Neural progenitor cell (in vitro differentiated cells): ENCODE data around the gene HSD17B10. TPM values are rescaled to one million over a fixed set of nuclear protein-coding genes. Genes with fewer than 3 reads are reported as not detected.
A peak's percentile ranks its signal among the peaks of the same experiment; 100 is the strongest.

Experiments
- DNase-seq: peaks from one replicate; pipeline ENCODE4 v3.0.0-alpha.2; 2016; ENCODE audit warnings: low spot score
- H2AFZ ChIP-seq: fragments of 200-600 bp; sonication (generic); replicated peaks from 2 replicates; pipeline ENCODE4 v1.6.1; 2016; ENCODE audit warnings: antibody characterized with exemption
- H3F3A ChIP-seq: fragments of 200-600 bp; sonication (generic); 2 replicates; pipeline ENCODE4 v1.6.1; 2016; ENCODE audit warnings: antibody characterized with exemption, low read depth
- H3K27ac ChIP-seq: fragments of 200-600 bp; sonication (generic); 2 replicates; pipeline ENCODE4 v1.5.1; 2016; ENCODE audit warnings: mild to moderate bottlenecking
- H3K27me3 ChIP-seq: fragments of 200-600 bp; sonication (generic); 2 replicates; pipeline ENCODE4 v1.6.1; 2016; ENCODE audit warnings: mild to moderate bottlenecking, moderate library complexity
- H3K36me3 ChIP-seq: fragments of 200-600 bp; sonication (generic); 2 replicates; pipeline ENCODE4 v1.5.1; 2016
- H3K4me1 ChIP-seq: fragments of 200-600 bp; sonication (generic); 2 replicates; pipeline ENCODE4 v1.6.1; 2016; ENCODE audit warnings: mixed run types
- H3K4me2 ChIP-seq: fragments of 200-600 bp; sonication (generic); 2 replicates; pipeline ENCODE4 v1.6.1; 2016
- H3K4me3 ChIP-seq: fragments of 200-600 bp; sonication (generic); 2 replicates; pipeline ENCODE4 v1.5.1; 2016
- H3K79me2 ChIP-seq: fragments of 200-600 bp; sonication (generic); 2 replicates; pipeline ENCODE4 v1.6.1; 2016; ENCODE audit warnings: low read depth
- H3K9ac ChIP-seq: fragments of 200-600 bp; sonication (generic); 2 replicates; pipeline ENCODE4 v1.6.1; 2016
- H3K9me3 ChIP-seq: fragments of 200-600 bp; sonication (generic); 2 replicates; pipeline ENCODE4 v1.5.1; 2016; ENCODE audit warnings: low read depth
- H4K20me1 ChIP-seq: fragments of 200-600 bp; sonication (generic); 2 replicates; pipeline ENCODE4 v1.6.1; 2016; ENCODE audit warnings: low read depth
- H3K27ac Mint-ChIP-seq: 3 replicates; pipeline ENCODE4 v1.8.0; 2021; ENCODE audit warnings: mixed read lengths
- H3K27me3 Mint-ChIP-seq: 2 replicates; pipeline ENCODE4 v1.8.0; 2022; ENCODE audit warnings: low read depth, mild to moderate bottlenecking, inconsistent platforms, moderate library complexity, mixed read lengths; ENCODE audit not compliant: insufficient read depth
- H3K36me3 Mint-ChIP-seq: 3 replicates; pipeline ENCODE4 v1.8.0; 2021; ENCODE audit warnings: mixed read lengths
- H3K4me1 Mint-ChIP-seq: 3 replicates; pipeline ENCODE4 v1.8.0; 2021; ENCODE audit warnings: mixed read lengths
- H3K4me3 Mint-ChIP-seq: 3 replicates; pipeline ENCODE4 v1.8.0; 2021; ENCODE audit warnings: mild to moderate bottlenecking, moderate library complexity, mixed read lengths
- H3K9me3 Mint-ChIP-seq: 3 replicates; pipeline ENCODE4 v1.8.0; 2020; ENCODE audit warnings: mixed read lengths
- EZH2 ChIP-seq: fragments of 200-600 bp; sonication (generic); IDR thresholded peaks from 2 replicates; pipeline ENCODE4 v1.6.1; 2017; ENCODE audit warnings: antibody characterized with exemption, mild to moderate bottlenecking, moderate library complexity
- EZH2phosphoT487 ChIP-seq: fragments of 200-600 bp; sonication (generic); IDR thresholded peaks from 2 replicates; pipeline ENCODE4 v1.6.1; 2017; ENCODE audit warnings: antibody characterized with exemption
- total RNA-seq: library from RNA; depleted of rRNA; stranded (reverse); fragments of >200 nt; gene quantifications from 2 replicates; pipeline ENCODE4 v1.2.3, GENCODE V29; 2015; ENCODE audit warnings: low replicate concordance
- TF ChIP-seq, protein P1 (sequence below): fragments of 200-600 bp; sonication (generic); IDR thresholded peaks from 2 replicates; pipeline ENCODE4 v1.5.1; 2017; ENCODE audit warnings: antibody characterized with exemption, mild to moderate bottlenecking

The HSD17B10 gene
- total RNA-seq, 1 donor from 2014 or later: 66.3 TPM

DNA sequence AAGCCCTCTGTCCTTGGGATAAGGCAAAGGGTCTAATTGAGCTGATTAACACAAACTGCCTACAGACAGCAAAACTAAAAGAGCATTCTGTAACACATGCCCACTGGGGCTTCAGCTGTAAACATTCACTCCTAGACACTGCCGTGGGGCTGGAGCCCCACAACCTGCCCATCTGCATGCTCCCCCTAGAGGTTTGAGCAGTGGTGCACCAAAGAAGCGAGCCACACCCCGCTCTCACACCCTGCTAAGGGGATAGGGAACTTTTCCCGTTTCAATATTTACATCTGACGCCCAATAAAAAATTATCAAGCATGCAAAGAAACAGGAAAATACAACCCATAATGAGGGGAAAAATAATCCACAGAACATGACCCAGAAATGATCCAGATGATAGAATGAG, 46.9 kb upstream of the HSD17B10 start:
- Mint-ChIP-seq H3K27ac (no peak overlapping the region), H3K4me3 (no peak overlapping the region), H3K36me3 (no peaks in the 10 kb centered on the region), H3K27me3 (peaks cover 3% of the 10 kb centered on the region), H3K9me3 (peaks cover 18% of the 10 kb centered on the region), H3K4me1 (peaks cover 2% of the 10 kb centered on the region)
- Histone ChIP-seq H3K9ac (no peak overlapping the region), H3K27me3 (no peaks in the 10 kb centered on the region), H2AFZ (no peak overlapping the region), H3K4me2 (no peak overlapping the region), H4K20me1 (no peaks in the 10 kb centered on the region), H3F3A (no peaks in the 10 kb centered on the region), H3K27ac (no peak overlapping the region), H3K36me3 (no peaks in the 10 kb centered on the region), H3K4me1 (no peaks in the 10 kb centered on the region), H3K4me3 (no peak overlapping the region), H3K9me3 (no peaks in the 10 kb centered on the region), H3K79me2 (no peaks in the 10 kb centered on the region)
- TF ChIP-seq, protein P1, sequence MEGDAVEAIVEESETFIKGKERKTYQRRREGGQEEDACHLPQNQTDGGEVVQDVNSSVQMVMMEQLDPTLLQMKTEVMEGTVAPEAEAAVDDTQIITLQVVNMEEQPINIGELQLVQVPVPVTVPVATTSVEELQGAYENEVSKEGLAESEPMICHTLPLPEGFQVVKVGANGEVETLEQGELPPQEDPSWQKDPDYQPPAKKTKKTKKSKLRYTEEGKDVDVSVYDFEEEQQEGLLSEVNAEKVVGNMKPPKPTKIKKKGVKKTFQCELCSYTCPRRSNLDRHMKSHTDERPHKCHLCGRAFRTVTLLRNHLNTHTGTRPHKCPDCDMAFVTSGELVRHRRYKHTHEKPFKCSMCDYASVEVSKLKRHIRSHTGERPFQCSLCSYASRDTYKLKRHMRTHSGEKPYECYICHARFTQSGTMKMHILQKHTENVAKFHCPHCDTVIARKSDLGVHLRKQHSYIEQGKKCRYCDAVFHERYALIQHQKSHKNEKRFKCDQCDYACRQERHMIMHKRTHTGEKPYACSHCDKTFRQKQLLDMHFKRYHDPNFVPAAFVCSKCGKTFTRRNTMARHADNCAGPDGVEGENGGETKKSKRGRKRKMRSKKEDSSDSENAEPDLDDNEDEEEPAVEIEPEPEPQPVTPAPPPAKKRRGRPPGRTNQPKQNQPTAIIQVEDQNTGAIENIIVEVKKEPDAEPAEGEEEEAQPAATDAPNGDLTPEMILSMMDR: peak; percentile 51
- TF ChIP-seq EZH2phosphoT487: no peak
- peak; percentile 19 for DNase-seq

DNA sequence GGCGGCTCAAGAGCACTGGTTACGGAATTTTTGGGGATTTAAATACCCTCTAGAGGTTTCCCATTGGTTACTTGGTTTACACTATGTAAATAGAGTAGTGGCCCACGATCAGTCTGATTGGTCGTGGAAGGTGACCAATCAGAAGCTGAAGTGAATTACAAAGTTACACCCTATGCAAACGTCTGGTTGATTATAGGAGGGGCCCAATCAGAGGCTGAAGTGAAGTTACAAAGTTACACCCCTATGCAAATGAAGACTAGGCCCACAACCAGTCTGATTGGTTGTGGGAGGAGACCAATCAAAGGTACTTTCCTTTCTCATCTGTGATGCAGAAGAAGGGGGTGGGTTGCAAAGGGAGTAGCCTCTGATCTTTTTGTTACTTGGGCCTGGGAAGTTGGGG, 45.1 kb upstream of the HSD17B10 start:
- peaks cover 2% of the 10 kb centered on the region for H3K4me1 Mint-ChIP-seq
- H3K4me2 ChIP-seq: no peak overlapping the region
- H3K36me3 ChIP-seq: no peaks in the 10 kb centered on the region
- H3K27me3 Mint-ChIP-seq: peaks cover 4% of the 10 kb centered on the region
- no peak overlapping the region for H3K27ac ChIP-seq
- H2AFZ ChIP-seq: no peak overlapping the region
- no peaks in the 10 kb centered on the region for H4K20me1 ChIP-seq
- no peaks in the 10 kb centered on the region for H3K79me2 ChIP-seq
- H3K4me3 ChIP-seq: no peak overlapping the region
- no peaks in the 10 kb centered on the region for H3K4me1 ChIP-seq
- no peaks in the 10 kb centered on the region for H3K27me3 ChIP-seq
- peak; percentile 7 for DNase-seq
- no peaks in the 10 kb centered on the region for H3F3A ChIP-seq
- H3K4me3 Mint-ChIP-seq: no peak overlapping the region
- H3K36me3 Mint-ChIP-seq: no peaks in the 10 kb centered on the region
- TF ChIP-seq EZH2phosphoT487 (no peak), EZH2 (no peak)
- TF ChIP-seq, protein P1: no peak
- no peaks in the 10 kb centered on the region for H3K9me3 ChIP-seq
- no peak overlapping the region for H3K9ac ChIP-seq
- peaks cover 18% of the 10 kb centered on the region for H3K9me3 Mint-ChIP-seq
- H3K27ac Mint-ChIP-seq: no peak overlapping the region

DNA sequence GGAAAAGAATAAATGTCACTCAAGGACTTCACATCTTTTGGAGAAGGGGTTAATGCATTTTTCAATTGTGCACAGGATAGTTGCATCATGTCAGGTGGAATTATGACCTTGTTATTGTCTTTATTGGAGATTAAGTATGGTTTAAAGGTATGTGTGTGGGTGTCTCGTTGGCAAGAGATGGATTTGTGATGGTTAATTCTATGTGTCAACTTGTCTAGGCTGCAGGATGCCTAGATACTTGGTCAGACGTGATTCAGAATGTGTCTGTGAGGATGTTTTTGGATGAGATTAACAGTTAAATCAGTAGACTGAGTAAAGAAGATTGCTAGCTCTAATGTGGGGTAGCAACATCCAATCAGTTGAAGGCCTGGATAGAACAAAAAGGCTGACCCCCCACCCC, 42.2 kb upstream of the HSD17B10 start:
- H3K9me3 ChIP-seq: no peaks in the 10 kb centered on the region
- H3K36me3 ChIP-seq: no peaks in the 10 kb centered on the region
- no peaks in the 10 kb centered on the region for H3K27me3 ChIP-seq
- no peak for DNase-seq
- H3K4me2 ChIP-seq: no peak overlapping the region
- no peaks in the 10 kb centered on the region for H3K4me1 ChIP-seq
- H3K4me1 Mint-ChIP-seq: peaks cover 2% of the 10 kb centered on the region
- H3K36me3 Mint-ChIP-seq: no peaks in the 10 kb centered on the region
- no peaks in the 10 kb centered on the region for H4K20me1 ChIP-seq
- H3K9ac ChIP-seq: no peak overlapping the region
- TF ChIP-seq, protein P1: no peak
- TF ChIP-seq EZH2 (no peak), EZH2phosphoT487 (no peak)
- H3K4me3 Mint-ChIP-seq: no peak overlapping the region
- no peak overlapping the region for H3K4me3 ChIP-seq
- no peaks in the 10 kb centered on the region for H3F3A ChIP-seq
- H3K79me2 ChIP-seq: no peaks in the 10 kb centered on the region
- H2AFZ ChIP-seq: no peak overlapping the region
- H3K27ac Mint-ChIP-seq: no peak overlapping the region
- peaks cover 6% of the 10 kb centered on the region for H3K27me3 Mint-ChIP-seq
- no peak overlapping the region for H3K27ac ChIP-seq
- H3K9me3 Mint-ChIP-seq: peaks cover 24% of the 10 kb centered on the region

DNA sequence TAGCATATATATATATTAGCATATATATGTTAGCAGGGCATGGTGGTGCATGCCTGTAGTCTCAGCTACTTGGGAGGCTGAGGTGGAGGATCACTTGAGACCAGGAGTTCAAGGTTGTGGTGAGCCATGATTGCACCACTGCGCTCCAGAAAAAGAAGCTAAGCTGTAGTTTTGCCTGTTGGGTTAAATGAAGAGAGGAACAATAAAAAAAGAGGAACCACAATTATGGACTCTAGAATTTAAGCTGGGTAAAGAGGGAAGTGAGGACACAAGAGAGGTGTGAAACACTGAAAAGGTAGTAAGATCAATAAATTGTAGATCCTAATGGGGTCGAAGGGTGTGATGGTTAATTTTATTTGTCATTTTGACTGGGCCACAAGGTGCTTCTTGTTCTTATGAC, 40.5 kb upstream of the HSD17B10 start:
- no peak overlapping the region for H3K27ac ChIP-seq
- Mint-ChIP-seq H3K4me3 (no peak overlapping the region), H3K27ac (no peak overlapping the region), H3K9me3 (peaks cover 28% of the 10 kb centered on the region), H3K36me3 (no peaks in the 10 kb centered on the region), H3K27me3 (peaks cover 6% of the 10 kb centered on the region), H3K4me1 (no peaks in the 10 kb centered on the region)
- no peaks in the 10 kb centered on the region for H3K9me3 ChIP-seq
- H3K4me1 ChIP-seq: no peaks in the 10 kb centered on the region
- DNase-seq: no peak
- no peak overlapping the region for H3K9ac ChIP-seq
- H3K36me3 ChIP-seq: no peaks in the 10 kb centered on the region
- TF ChIP-seq, protein P1: no peak
- TF ChIP-seq EZH2phosphoT487: no peak
- H3K4me3 ChIP-seq: no peak overlapping the region
- no peaks in the 10 kb centered on the region for H3F3A ChIP-seq
- H3K79me2 ChIP-seq: no peaks in the 10 kb centered on the region
- H2AFZ ChIP-seq: no peak overlapping the region
- no peaks in the 10 kb centered on the region for H3K27me3 ChIP-seq
- no peaks in the 10 kb centered on the region for H4K20me1 ChIP-seq
- H3K4me2 ChIP-seq: no peak overlapping the region
